ENCODE results near the gene UBXN2A. TPM values are rescaled to one million over a fixed set of nuclear protein-coding genes. Genes with fewer than 3 reads are reported as not detected.

UBXN2A gene
- total and polyA plus RNA-seq, 10 of the 15 experiments (the other 5 are each of a cell fraction or from before 2014, with no cell fraction given): 3.7 to 23.5 (median 14.6) TPM

DNA sequence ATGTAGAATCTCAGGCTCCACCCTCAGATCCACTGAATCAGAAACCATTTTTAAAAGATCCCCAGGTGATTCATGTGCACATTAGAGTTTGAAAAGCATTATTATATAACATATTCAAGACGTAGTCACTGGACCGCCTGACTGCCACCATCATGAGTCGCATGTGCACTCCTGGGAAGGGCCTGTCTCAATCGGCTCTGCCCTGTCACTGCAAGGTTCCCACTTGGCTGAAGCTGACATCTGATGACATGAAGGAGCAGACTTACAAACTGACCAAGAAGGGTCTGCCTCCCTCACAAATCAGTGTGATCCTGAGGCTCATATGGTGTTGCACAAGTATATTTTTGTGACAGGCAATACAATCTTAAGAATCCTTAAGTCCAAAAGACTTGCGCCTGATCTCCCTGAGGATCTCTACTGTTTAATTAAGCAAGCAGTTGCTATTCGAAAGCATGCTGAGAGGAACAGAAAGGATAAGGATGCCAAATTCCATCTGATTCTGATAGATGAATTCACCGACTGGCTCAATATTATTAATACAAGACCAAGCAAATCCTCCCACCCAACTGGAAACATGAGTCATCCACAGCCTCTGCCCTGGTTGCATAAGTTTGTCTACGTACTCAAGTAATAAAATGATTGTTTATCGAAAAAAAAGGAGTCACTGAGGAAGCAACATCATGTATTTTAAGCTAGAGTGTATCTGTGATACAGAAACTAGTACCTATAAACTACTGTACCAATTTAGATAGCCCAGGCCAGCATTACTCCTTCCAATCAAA, 39.5 kb upstream of the UBXN2A start:
- 93% methylated on average over 9 of the region's 9 CpGs for WGBS (ENCODE audit: insufficient coverage, insufficient replicate concordance, low lambda C conversion rate, missing lambda C conversion rate)
- ChIA-PET SMC1A (ENCODE audit: uncharacterized antibody, unreplicated experiment) (interaction anchor here (1.1 to 2.8 kb wide), 3 partner anchors 14 to 25 kb away, joined by 3 to 20 read pairs (median 4); partner anchors contain the start of gene ATAD2B), POLR2A (interaction anchor here (0.6 to 1.1 kb wide), 5 partner anchors 10 to 33 kb away, joined by 3 to 4 read pairs (median 3); no protein-coding TSS in a partner anchor), CTCF (interaction anchor here (0.6 to 1.5 kb wide), 5 partner anchors 19 to 486 kb away, joined by 3 to 5 read pairs (median 3); no protein-coding TSS in a partner anchor), RAD21 (ENCODE audit: unreplicated experiment) (interaction anchor here (1.3 kb wide), 1 partner anchor 24 kb away, joined by 4 read pairs; no protein-coding TSS in a partner anchor)
- Histone ChIP-seq H3K9ac (ENCODE audit: control insufficient read depth, insufficient read depth, low read length) (no peak overlapping the region), H3K4me1 (ENCODE audit: control insufficient read depth, insufficient read depth, low read length) (no peaks in the 10 kb centered on the region), H3K79me2 (ENCODE audit: control insufficient read depth, insufficient read depth, low read length) (peaks cover 46% of the 10 kb centered on the region), H4K20me1 (ENCODE audit: control insufficient read depth, insufficient read depth) (peaks cover 3% of the 10 kb centered on the region; the same call in 1 of the 2 replicates), H3K36me3 (ENCODE audit: control insufficient read depth in 2 of 2, insufficient read depth in 2 of 2, low read length in 1 of 2) (no peaks in the 10 kb centered on the region), H3K27ac (ENCODE audit: control insufficient read depth, insufficient read depth) (no peak overlapping the region), H3K4me2 (ENCODE audit: control insufficient read depth, insufficient read depth) (no peak overlapping the region), H3K4me3 (no peak overlapping the region), H2AFZ (ENCODE audit: control insufficient read depth, low read depth, low read length) (no peak overlapping the region), H3K9me3 (replicated peaks; ENCODE audit: control insufficient read depth, insufficient read depth, low read length) (no peaks in the 10 kb centered on the region; the same call in 2 of the 3 replicates), H3K27me3 (replicated peaks in 1 of 2; ENCODE audit: control insufficient read depth in 2 of 2, insufficient read depth in 2 of 2, low read length in 1 of 2) (no peaks in the 10 kb centered on the region)
- no peak for ATAC-seq
- in situ Hi-C loops (cut with MboI): no loop called here
- BruUV-seq (replicated peaks): no TSS peak
- intact Hi-C loops (cut with micrococcal nuclease; ENCODE audit: unreplicated experiment): no loop called here
- no peak for DNase-seq (ENCODE audit: low read depth, low spot score)
- no peak for FAIRE-seq
- TF ChIP-seq SUZ12 (IDR thresholded peaks at IDR 0.05; ENCODE audit: unreplicated experiment) (no peak), POU2F2 (IDR thresholded peaks at IDR 0.05; ENCODE audit: borderline replicate concordance, low read depth, low read length) (no peak), NBN (IDR thresholded peaks at IDR 0.05) (no peak), RUNX3 (IDR thresholded peaks at IDR 0.05; ENCODE audit: low read length) (no peak), YY1 (IDR thresholded peaks at IDR 0.05; ENCODE audit: low read depth, low read length) (no peak), HCFC1 (IDR thresholded peaks at IDR 0.05; ENCODE audit: low read length) (no peak), ZNF384 (IDR thresholded peaks at IDR 0.05; ENCODE audit: borderline replicate concordance, low read depth, low read length) (no peak), CHD4 (IDR thresholded peaks at IDR 0.05) (no peak), SP1 (IDR thresholded peaks at IDR 0.05; ENCODE audit: low read depth, low read length) (no peak), NFYB (IDR thresholded peaks at IDR 0.05; ENCODE audit: insufficient read depth, low read depth, low read length) (no peak), RELA (IDR thresholded peaks at IDR 0.05; ENCODE audit: borderline replicate concordance, partially characterized antibody) (no peak), MXI1 (IDR thresholded peaks at IDR 0.05; ENCODE audit: low read depth, low read length) (no peak)
- TF ChIP-seq, protein P1, sequence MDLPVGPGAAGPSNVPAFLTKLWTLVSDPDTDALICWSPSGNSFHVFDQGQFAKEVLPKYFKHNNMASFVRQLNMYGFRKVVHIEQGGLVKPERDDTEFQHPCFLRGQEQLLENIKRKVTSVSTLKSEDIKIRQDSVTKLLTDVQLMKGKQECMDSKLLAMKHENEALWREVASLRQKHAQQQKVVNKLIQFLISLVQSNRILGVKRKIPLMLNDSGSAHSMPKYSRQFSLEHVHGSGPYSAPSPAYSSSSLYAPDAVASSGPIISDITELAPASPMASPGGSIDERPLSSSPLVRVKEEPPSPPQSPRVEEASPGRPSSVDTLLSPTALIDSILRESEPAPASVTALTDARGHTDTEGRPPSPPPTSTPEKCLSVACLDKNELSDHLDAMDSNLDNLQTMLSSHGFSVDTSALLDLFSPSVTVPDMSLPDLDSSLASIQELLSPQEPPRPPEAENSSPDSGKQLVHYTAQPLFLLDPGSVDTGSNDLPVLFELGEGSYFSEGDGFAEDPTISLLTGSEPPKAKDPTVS (IDR thresholded peaks at IDR 0.05; ENCODE audit: low read depth, low read length): no peak
- TF ChIP-seq, protein P2, sequence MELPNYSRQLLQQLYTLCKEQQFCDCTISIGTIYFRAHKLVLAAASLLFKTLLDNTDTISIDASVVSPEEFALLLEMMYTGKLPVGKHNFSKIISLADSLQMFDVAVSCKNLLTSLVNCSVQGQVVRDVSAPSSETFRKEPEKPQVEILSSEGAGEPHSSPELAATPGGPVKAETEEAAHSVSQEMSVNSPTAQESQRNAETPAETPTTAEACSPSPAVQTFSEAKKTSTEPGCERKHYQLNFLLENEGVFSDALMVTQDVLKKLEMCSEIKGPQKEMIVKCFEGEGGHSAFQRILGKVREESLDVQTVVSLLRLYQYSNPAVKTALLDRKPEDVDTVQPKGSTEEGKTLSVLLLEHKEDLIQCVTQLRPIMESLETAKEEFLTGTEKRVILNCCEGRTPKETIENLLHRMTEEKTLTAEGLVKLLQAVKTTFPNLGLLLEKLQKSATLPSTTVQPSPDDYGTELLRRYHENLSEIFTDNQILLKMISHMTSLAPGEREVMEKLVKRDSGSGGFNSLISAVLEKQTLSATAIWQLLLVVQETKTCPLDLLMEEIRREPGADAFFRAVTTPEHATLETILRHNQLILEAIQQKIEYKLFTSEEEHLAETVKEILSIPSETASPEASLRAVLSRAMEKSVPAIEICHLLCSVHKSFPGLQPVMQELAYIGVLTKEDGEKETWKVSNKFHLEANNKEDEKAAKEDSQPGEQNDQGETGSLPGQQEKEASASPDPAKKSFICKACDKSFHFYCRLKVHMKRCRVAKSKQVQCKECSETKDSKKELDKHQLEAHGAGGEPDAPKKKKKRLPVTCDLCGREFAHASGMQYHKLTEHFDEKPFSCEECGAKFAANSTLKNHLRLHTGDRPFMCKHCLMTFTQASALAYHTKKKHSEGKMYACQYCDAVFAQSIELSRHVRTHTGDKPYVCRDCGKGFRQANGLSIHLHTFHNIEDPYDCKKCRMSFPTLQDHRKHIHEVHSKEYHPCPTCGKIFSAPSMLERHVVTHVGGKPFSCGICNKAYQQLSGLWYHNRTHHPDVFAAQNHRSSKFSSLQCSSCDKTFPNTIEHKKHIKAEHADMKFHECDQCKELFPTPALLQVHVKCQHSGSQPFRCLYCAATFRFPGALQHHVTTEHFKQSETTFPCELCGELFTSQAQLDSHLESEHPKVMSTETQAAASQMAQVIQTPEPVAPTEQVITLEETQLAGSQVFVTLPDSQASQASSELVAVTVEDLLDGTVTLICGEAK (IDR thresholded peaks at IDR 0.05; ENCODE audit: borderline replicate concordance): no peak
- TF ChIP-seq, protein P3, sequence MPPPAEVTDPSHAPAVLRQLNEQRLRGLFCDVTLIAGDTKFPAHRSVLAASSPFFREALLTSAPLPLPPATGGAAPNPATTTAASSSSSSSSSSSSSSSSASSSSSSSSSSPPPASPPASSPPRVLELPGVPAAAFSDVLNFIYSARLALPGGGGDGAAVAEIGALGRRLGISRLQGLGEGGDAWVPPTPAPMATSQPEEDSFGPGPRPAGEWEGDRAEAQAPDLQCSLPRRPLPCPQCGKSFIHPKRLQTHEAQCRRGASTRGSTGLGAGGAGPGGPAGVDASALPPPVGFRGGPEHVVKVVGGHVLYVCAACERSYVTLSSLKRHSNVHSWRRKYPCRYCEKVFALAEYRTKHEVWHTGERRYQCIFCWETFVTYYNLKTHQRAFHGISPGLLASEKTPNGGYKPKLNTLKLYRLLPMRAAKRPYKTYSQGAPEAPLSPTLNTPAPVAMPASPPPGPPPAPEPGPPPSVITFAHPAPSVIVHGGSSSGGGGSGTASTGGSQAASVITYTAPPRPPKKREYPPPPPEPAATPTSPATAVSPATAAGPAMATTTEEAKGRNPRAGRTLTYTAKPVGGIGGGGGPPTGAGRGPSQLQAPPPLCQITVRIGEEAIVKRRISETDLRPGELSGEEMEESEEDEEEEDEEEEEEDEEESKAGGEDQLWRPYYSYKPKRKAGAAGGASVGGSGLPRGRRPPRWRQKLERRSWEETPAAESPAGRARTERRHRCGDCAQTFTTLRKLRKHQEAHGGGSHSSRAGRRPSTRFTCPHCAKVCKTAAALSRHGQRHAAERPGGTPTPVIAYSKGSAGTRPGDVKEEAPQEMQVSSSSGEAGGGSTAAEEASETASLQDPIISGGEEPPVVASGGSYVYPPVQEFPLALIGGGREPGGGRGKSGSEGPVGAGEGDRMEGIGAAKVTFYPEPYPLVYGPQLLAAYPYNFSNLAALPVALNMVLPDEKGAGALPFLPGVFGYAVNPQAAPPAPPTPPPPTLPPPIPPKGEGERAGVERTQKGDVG (CRISPR knock-in tag; IDR thresholded peaks at IDR 0.05): no peak
